HG03039 (cell line): ENCODE measurements around the gene CENPF.

Experiments used
- ATAC-seq: cut with Tn5 transposase; IDR thresholded peaks from one replicate; pipeline ENCODE4 v1.9.1; 2021; ENCODE audit warnings: mild to moderate bottlenecking, moderate library complexity; ENCODE audit not compliant: unreplicated experiment

CENPF gene

DNA sequence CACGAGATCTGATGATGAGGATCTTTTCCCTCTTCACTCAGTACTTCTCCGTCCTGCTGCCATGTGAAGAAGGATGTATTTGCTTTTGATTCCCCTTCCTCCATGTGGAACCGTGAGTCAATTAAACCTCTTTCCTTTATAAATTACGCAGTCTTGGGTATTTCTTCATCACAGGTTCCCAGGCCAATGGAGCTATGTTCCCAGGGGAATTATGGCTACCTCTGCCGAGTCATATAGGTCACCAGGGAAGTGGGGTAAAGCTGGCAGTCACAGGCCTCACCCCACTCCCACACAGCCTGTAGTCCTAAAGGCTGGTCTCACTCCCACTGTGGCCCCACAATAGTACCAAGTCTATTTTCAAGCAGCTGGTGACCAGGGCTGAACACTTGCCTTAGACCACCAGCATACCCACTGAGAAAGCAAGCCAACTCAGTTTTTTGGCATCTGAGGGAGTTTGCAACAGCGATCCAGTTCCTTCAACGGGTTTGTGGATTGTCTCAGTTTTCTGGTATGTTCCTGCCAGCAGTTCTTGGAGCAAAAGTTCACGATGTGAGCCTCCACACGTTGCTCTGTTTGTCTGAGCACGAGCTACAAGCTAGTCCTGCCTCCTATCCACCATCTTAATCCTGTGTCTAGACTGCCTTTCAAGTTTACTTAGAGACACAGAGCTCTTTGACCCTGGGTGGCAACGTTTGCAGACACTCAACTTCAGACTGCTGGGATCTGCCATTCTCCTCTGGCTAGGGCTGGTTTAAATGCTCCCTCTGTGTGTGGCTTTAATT is 104.5 kb downstream of the CENPF start:
- ATAC-seq = no peak

DNA sequence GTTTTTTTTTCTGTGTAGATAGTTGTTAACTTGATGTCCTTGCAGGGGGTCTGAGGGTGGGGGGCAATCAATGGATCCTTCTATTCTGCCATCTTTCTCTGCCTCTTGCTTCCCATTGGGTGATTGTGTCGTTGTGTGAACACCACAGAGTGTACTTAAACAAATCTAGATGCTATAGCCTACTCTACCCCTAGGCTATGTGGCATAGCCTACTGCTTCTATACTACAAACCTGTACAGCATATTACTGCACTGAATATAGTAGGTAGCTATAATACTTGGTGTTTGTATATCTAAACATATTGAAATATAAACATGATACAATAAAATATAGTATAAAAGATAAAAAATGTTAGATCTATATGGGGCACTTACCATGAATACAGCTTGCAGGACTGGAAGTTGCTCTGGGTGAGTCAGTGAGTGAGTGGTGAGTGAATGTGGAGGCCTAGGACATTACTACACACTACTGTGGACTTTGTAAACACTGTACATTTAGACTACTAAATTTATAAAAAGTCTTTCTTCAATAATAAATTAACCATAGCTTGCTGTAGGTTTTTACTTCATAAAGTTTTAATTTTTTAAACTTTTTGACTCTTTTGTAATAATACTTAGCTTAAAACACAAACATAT is 105.4 kb downstream of the CENPF start:
- no peak for ATAC-seq

DNA sequence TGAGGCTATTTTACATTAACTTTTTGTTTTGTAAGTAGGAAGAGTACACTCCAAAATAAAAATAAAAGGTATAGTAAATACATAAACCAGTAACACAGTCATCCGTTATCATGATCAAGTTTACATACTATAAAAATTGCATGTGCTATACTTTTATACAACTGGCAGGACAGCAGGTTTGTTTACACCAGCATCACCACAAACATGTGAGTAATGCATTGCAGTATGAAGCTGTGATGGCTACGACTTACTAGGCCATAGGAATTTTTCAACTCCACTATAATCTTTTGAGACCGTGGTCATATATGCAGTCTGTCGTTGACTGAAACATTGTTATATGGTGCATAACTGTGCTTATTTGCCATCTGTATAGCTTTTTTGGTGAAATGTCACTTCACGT is 106.2 kb downstream of the CENPF start:
- ATAC-seq = no peak

DNA sequence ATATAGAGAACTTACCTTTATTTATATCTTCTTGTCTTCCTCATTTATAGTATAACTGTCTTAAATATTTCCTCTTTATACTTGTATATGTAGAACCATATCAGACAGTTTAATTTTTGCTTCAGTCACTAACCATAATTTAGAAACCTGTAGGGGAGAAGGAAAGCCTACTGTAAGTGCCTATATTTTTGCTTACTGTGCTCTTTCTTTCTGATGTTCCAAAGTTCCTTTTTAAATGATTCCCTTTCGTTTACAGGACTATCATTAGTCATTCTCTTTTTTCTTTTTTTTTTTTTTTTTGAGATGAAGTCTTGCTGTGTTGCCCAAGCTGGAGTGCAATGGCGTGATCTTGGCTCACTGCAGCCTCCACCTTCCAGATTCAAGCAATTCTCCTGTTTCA is 109.7 kb downstream of the CENPF start:
- no peak for ATAC-seq
